ENCODE data around the gene C5.

C5 gene

GRCh38 chr9:121019273-121019672 lies 30.8 kb downstream of the C5 start:
- H3K4me1 ChIP-seq (ENCODE audit: control insufficient read depth, insufficient read depth, low read length): no peaks in the 10 kb centered on the region
- no peak overlapping the region for H3K27ac ChIP-seq (ENCODE audit: low read length)
- no peaks in the 10 kb centered on the region for H3K36me3 ChIP-seq (ENCODE audit: control insufficient read depth in 2 of 2, insufficient read depth in 2 of 2, low read length in 2 of 2)
- H3K4me3 ChIP-seq (ENCODE audit: low read length in 2 of 2): no peak overlapping the region
- no peaks in the 10 kb centered on the region for H3K9me3 ChIP-seq (ENCODE audit: control insufficient read depth in 2 of 2, low read length in 2 of 2)
- H3K9ac ChIP-seq (ENCODE audit: low read length in 2 of 2): no peak overlapping the region
- no peaks in the 10 kb centered on the region for H3K27me3 ChIP-seq (ENCODE audit: control insufficient read depth in 1 of 2, insufficient read depth in 2 of 2, low read length in 2 of 2)

DNA sequence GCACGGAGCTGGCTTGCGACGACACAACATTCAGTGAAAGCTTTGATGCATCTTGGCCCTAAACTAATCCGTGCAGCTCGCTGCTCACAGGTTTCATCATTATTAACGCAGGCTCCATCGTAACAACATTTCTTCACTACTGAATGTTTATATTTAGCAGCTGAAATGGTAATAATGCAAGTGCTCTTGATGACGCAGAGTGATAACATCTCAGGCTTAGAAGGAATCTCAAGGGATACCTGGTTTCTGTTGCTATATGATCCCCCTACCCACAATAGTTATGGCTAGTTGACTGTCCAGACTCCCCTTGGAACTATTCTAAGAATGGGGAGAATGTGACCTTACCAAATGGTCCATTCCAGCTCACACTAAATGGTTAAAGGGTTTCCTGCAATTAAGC lies 36.2 kb downstream of the C5 start:
- Histone ChIP-seq H3K9ac (ENCODE audit: low read length in 2 of 2) (no peak overlapping the region), H3K4me3 (ENCODE audit: low read length in 2 of 2) (no peak overlapping the region), H3K36me3 (ENCODE audit: control insufficient read depth in 2 of 2, insufficient read depth in 2 of 2, low read length in 2 of 2) (no peaks in the 10 kb centered on the region), H3K27ac (ENCODE audit: low read length) (no peak overlapping the region), H3K27me3 (ENCODE audit: control insufficient read depth in 1 of 2, insufficient read depth in 2 of 2, low read length in 2 of 2) (no peaks in the 10 kb centered on the region), H3K9me3 (ENCODE audit: control insufficient read depth in 2 of 2, low read length in 2 of 2) (no peaks in the 10 kb centered on the region), H3K4me1 (ENCODE audit: control insufficient read depth, insufficient read depth, low read length) (no peaks in the 10 kb centered on the region)

DNA sequence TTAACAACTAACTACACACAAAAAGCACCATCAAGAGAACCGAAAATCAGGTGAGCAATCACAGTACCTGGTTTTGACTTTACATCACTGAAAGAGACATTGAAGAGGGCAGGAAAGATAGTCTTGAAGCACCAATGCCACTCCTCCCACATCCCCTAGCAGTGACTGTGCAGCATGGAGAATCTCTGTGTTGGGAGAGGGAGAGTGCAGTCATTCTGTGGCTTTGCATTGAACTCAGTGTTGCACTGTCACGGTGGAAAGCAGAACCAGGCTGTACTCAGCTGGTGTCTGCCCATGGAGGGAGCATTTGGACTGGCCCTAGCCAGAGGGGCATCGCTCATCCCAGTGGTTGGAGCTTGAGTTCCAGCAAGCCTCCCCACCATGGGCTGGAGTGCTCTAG lies 40.4 kb downstream of the C5 start:
- Histone ChIP-seq H3K36me3 (ENCODE audit: control insufficient read depth in 2 of 2, insufficient read depth in 2 of 2, low read length in 2 of 2) (no peaks in the 10 kb centered on the region), H3K4me3 (ENCODE audit: low read length in 2 of 2) (no peak overlapping the region), H3K9me3 (ENCODE audit: control insufficient read depth in 2 of 2, low read length in 2 of 2) (no peaks in the 10 kb centered on the region), H3K27ac (ENCODE audit: low read length) (no peak overlapping the region), H3K9ac (ENCODE audit: low read length in 2 of 2) (no peak overlapping the region), H3K4me1 (ENCODE audit: control insufficient read depth, insufficient read depth, low read length) (no peaks in the 10 kb centered on the region), H3K27me3 (ENCODE audit: control insufficient read depth in 1 of 2, insufficient read depth in 2 of 2, low read length in 2 of 2) (no peaks in the 10 kb centered on the region)

DNA sequence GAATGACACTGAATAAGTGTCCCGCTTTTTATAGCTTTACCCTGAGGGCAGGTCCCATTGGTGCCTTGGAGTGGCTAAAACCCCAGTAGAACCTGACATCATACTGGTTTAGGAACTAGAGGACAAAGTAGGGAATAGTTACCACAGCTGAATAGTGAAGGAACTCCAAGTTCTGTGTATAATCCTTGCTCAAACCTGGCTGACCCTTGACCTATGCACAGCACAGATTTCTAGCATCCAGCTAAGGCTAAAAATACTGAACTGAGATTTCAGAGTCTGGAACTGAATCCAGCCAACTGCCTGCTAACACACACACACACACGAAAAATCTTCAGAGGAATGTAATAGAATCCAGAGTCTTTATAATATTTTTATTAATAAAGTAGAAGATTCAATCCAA lies 50.8 kb downstream of the C5 start:
- H3K9me3 ChIP-seq (ENCODE audit: control insufficient read depth in 2 of 2, low read length in 2 of 2): no peaks in the 10 kb centered on the region
- H3K4me1 ChIP-seq (ENCODE audit: control insufficient read depth, insufficient read depth, low read length): no peaks in the 10 kb centered on the region
- H3K9ac ChIP-seq (ENCODE audit: low read length in 2 of 2): no peak overlapping the region
- H3K36me3 ChIP-seq (ENCODE audit: control insufficient read depth in 2 of 2, insufficient read depth in 2 of 2, low read length in 2 of 2): no peaks in the 10 kb centered on the region
- H3K27me3 ChIP-seq (ENCODE audit: control insufficient read depth in 1 of 2, insufficient read depth in 2 of 2, low read length in 2 of 2): no peaks in the 10 kb centered on the region
- no peak overlapping the region for H3K27ac ChIP-seq (ENCODE audit: low read length)
- H3K4me3 ChIP-seq (ENCODE audit: low read length in 2 of 2): no peak overlapping the region

- Histone ChIP-seq H3K4me3 (ENCODE audit: low read length in 2 of 2) (no peak overlapping the region), H3K9ac (ENCODE audit: low read length in 2 of 2) (no peak overlapping the region), H3K27me3 (ENCODE audit: control insufficient read depth in 1 of 2, insufficient read depth in 2 of 2, low read length in 2 of 2) (no peaks in the 10 kb centered on the region), H3K9me3 (ENCODE audit: control insufficient read depth in 2 of 2, low read length in 2 of 2) (no peaks in the 10 kb centered on the region), H3K36me3 (ENCODE audit: control insufficient read depth in 2 of 2, insufficient read depth in 2 of 2, low read length in 2 of 2) (no peaks in the 10 kb centered on the region), H3K27ac (ENCODE audit: low read length) (no peak overlapping the region), H3K4me1 (ENCODE audit: control insufficient read depth, insufficient read depth, low read length) (no peaks in the 10 kb centered on the region)
Observed at GRCh38 chr9:120998111-120998510, 52.0 kb downstream of the C5 start.

- no peaks in the 10 kb centered on the region for H3K4me1 ChIP-seq (ENCODE audit: control insufficient read depth, insufficient read depth, low read length)
- H3K27ac ChIP-seq (ENCODE audit: low read length): no peak overlapping the region
- no peaks in the 10 kb centered on the region for H3K27me3 ChIP-seq (ENCODE audit: control insufficient read depth in 1 of 2, insufficient read depth in 2 of 2, low read length in 2 of 2)
- H3K4me3 ChIP-seq (ENCODE audit: low read length in 2 of 2): no peak overlapping the region
- no peak overlapping the region for H3K9ac ChIP-seq (ENCODE audit: low read length in 2 of 2)
- no peaks in the 10 kb centered on the region for H3K36me3 ChIP-seq (ENCODE audit: control insufficient read depth in 2 of 2, insufficient read depth in 2 of 2, low read length in 2 of 2)
- H3K9me3 ChIP-seq (ENCODE audit: control insufficient read depth in 2 of 2, low read length in 2 of 2): no peaks in the 10 kb centered on the region
Observed at GRCh38 chr9:120997502-120997901, 52.6 kb downstream of the C5 start.

GRCh38 chr9:120996409-120996808 lies 53.7 kb downstream of the C5 start:
- Histone ChIP-seq H3K9ac (ENCODE audit: low read length in 2 of 2) (no peak overlapping the region), H3K9me3 (ENCODE audit: control insufficient read depth in 2 of 2, low read length in 2 of 2) (no peaks in the 10 kb centered on the region), H3K27me3 (ENCODE audit: control insufficient read depth in 1 of 2, insufficient read depth in 2 of 2, low read length in 2 of 2) (no peaks in the 10 kb centered on the region), H3K4me1 (ENCODE audit: control insufficient read depth, insufficient read depth, low read length) (no peaks in the 10 kb centered on the region), H3K36me3 (ENCODE audit: control insufficient read depth in 2 of 2, insufficient read depth in 2 of 2, low read length in 2 of 2) (no peaks in the 10 kb centered on the region), H3K4me3 (ENCODE audit: low read length in 2 of 2) (no peak overlapping the region), H3K27ac (ENCODE audit: low read length) (no peak overlapping the region)

DNA sequence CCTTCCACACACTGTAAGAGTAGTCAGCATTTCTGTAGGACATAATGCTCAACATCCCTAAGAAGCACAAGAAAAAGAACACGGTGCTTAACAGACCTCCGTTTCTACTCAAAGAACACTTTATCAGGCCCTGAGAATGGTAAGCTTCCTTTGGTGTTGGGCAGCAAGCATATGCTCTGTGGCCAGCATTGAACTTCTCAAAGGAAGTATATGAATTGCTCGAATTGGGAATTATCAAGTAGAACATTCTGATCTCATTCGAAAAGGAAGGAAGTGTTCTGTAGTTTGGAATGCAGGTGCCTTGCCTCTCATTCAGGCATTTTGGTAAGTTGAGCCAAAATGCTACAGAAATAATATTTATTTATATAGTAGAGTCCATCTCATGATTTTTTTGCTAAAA lies 61.0 kb downstream of the C5 start:
- no peaks in the 10 kb centered on the region for H3K9me3 ChIP-seq (ENCODE audit: control insufficient read depth in 2 of 2, low read length in 2 of 2)
- no peaks in the 10 kb centered on the region for H3K27me3 ChIP-seq (ENCODE audit: control insufficient read depth in 1 of 2, insufficient read depth in 2 of 2, low read length in 2 of 2)
- no peak overlapping the region for H3K9ac ChIP-seq (ENCODE audit: low read length in 2 of 2)
- no peaks in the 10 kb centered on the region for H3K4me1 ChIP-seq (ENCODE audit: control insufficient read depth, insufficient read depth, low read length)
- no peak overlapping the region for H3K27ac ChIP-seq (ENCODE audit: low read length)
- peaks cover 0 to 8% of the 10 kb centered on the region in 2 donors for H3K36me3 ChIP-seq (ENCODE audit: control insufficient read depth in 2 of 2, insufficient read depth in 2 of 2, low read length in 2 of 2)
- H3K4me3 ChIP-seq (ENCODE audit: low read length in 2 of 2): no peak overlapping the region

- no peak overlapping the region for H3K9ac ChIP-seq (ENCODE audit: low read length in 2 of 2)
- H3K9me3 ChIP-seq (ENCODE audit: control insufficient read depth in 2 of 2, low read length in 2 of 2): no peaks in the 10 kb centered on the region
- H3K27ac ChIP-seq (ENCODE audit: low read length): no peak overlapping the region
- H3K4me3 ChIP-seq (ENCODE audit: low read length in 2 of 2): no peak overlapping the region
- H3K36me3 ChIP-seq (ENCODE audit: control insufficient read depth in 2 of 2, insufficient read depth in 2 of 2, low read length in 2 of 2): peaks cover 0 to 8% of the 10 kb centered on the region in 2 donors
- H3K27me3 ChIP-seq (ENCODE audit: control insufficient read depth in 1 of 2, insufficient read depth in 2 of 2, low read length in 2 of 2): no peaks in the 10 kb centered on the region
- H3K4me1 ChIP-seq (ENCODE audit: control insufficient read depth, insufficient read depth, low read length): no peaks in the 10 kb centered on the region
Observed at GRCh38 chr9:120985819-120986222, 64.3 kb downstream of the C5 start.

GRCh38 chr9:120983259-120983837 lies 66.7 kb downstream of the C5 start:
- Histone ChIP-seq H3K27ac (ENCODE audit: low read length) (no peak overlapping the region), H3K4me1 (ENCODE audit: control insufficient read depth, insufficient read depth, low read length) (no peaks in the 10 kb centered on the region), H3K9me3 (ENCODE audit: control insufficient read depth in 2 of 2, low read length in 2 of 2) (no peaks in the 10 kb centered on the region), H3K36me3 (ENCODE audit: control insufficient read depth in 2 of 2, insufficient read depth in 2 of 2, low read length in 2 of 2) (peaks cover 2 to 4% of the 10 kb centered on the region in 2 donors), H3K9ac (ENCODE audit: low read length in 2 of 2) (no peak overlapping the region), H3K4me3 (ENCODE audit: low read length in 2 of 2) (no peak overlapping the region), H3K27me3 (ENCODE audit: control insufficient read depth in 1 of 2, insufficient read depth in 2 of 2, low read length in 2 of 2) (no peaks in the 10 kb centered on the region)

DNA sequence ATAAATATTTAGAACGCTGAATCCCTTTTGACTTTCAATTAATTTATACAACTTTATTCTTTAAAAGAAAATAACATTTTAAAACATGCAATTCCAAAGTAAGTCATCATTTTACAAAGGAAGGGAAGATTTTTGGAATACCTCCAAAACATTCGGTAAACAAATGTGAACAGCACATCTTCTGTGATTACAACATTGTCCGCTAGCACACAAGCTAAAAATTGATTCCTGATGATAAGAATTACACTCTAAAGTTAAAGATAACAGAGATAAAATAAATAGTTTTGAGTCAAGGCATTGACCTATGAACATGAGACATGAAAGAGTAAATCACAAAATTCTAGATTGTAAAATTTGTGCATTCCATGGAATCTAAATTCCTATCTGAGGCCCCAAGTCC lies 67.2 kb downstream of the C5 start:
- no peak overlapping the region for H3K4me3 ChIP-seq (ENCODE audit: low read length in 2 of 2)
- peaks cover 0 to 2% of the 10 kb centered on the region in 2 donors for H3K36me3 ChIP-seq (ENCODE audit: control insufficient read depth in 2 of 2, insufficient read depth in 2 of 2, low read length in 2 of 2)
- H3K4me1 ChIP-seq (ENCODE audit: control insufficient read depth, insufficient read depth, low read length): no peaks in the 10 kb centered on the region
- no peaks in the 10 kb centered on the region for H3K27me3 ChIP-seq (ENCODE audit: control insufficient read depth in 1 of 2, insufficient read depth in 2 of 2, low read length in 2 of 2)
- no peak overlapping the region for H3K27ac ChIP-seq (ENCODE audit: low read length)
- no peak overlapping the region for H3K9ac ChIP-seq (ENCODE audit: low read length in 2 of 2)
- H3K9me3 ChIP-seq (ENCODE audit: control insufficient read depth in 2 of 2, low read length in 2 of 2): no peaks in the 10 kb centered on the region

Measured in stomach smooth muscle (tissue), 2 donors.